SIG-M5 treated with dmso at 0.1 percent for 504 hours (cell line): Measurements from ENCODE around the gene EPAS1.
A peak's percentile ranks its signal among the peaks of the same experiment; 100 is the strongest.

ENCODE experiments used
- DNase-seq: peaks from one replicate; lab custom pipeline; 2025; ENCODE audit not compliant: unreplicated experiment; lab: John Stamatoyannopoulos, UW

Gene EPAS1

DNA sequence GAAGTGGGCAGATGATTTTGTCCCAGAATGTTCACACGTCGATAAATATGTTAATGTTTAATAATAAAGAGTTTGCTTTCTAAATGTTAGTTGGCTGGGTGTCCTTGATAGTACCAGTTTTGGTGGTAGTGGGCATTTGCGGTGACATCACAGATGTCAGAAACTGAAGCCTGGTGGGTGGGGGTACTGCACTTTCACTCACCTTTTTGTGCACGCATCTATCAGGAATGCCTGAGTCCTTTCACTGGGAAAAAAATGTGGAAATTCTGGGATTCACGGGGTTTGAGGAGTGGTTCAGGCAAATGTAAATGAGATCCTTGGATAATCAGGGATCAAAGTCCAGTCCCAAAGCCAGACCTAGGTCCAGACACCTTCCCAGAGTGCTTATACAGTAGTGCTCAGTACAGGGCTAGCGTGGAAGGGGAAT lies 3.2 kb downstream of the EPAS1 start:
- DNase-seq: no peak

DNA sequence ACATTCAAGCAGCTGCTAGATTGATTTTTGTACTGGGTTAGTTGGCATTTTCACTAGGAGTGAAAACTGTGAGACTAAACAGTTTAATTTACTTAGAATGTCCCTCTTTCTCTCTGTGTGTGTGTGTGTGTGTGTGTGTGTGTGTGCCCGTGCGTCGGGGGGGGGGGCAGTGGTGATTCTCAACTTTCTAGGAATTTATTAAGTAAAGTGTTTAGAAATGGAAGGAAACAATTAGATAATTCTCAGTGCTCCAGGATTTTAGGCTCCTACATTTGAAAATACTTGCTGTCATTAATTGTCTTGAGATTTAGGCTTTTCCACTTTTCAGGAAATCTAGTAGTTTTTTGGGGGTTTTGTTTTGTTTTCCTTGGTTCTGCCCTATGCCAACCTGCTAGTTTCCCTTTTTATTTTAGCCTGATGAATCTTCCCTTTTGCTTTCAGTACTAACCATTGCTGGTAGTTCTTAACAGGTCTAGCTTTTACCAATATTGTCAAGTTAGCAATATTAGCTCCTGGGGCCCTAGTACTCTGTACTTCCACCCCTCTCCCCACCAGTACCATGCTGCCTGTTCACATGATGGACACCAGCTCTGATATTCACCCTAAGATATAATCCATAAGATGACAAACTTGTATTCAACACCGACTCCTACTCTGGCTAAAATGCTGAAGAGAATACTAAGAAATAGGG lies 4.9 kb downstream of the EPAS1 start:
- DNase-seq: no peak

DNA sequence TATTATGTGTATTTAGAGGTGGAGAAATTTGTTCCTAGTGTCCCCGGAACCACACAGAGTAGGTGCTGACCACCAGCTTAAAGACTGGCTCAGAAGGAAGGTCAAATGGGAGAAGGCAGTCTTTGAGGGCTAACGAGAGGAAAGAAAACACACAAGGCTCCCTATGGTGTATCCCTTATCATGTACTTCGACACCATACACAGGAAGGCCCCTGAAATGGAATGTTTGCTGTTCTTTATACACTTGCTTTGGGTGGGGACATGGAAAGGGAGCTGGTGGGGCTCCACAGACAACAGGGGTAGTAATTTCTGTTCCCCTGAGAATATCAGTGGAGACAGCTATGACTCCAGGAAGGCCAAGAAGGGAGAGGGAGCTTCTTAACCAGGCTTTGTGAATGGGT lies 6.0 kb downstream of the EPAS1 start:
- no peak for DNase-seq

DNA sequence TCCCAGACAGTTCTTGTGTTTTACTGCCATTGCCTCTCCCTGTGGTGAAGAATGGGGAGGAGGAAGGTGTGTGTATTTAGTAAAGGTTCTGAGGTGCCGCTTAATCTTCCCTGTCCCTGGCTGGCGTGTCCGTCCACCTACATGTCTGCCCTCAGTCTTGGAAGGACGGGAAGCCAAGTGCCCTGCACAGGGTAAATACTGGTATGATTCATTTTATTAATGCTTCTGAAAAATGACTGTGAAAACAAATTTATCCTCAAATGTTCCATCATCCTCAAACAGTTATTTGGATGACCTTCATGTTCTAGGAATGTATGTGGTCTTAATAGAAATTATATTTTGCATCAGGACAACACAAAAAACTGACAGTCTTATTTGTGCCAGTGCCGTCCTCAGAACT lies 6.6 kb downstream of the EPAS1 start:
- no peak for DNase-seq

DNA sequence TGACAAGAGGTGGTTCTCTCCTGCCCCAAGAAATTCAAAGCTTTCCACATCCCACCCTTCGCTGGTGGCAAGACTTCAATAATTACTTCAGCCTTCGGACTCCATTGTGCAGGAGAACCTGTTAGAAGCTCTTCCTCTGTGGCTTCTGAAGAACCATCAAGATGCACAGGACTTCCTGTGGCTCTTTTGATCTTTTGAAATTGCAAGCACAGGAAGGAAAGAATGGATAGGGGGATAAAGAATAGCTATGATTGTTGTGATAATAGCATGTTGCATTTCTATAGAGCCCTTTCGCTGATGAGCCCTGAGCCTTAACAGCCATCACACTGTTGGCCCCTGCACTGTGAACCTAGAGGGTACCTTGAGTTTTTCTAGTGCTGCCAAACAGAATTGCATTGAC lies 7.4 kb downstream of the EPAS1 start:
- no peak for DNase-seq

DNA sequence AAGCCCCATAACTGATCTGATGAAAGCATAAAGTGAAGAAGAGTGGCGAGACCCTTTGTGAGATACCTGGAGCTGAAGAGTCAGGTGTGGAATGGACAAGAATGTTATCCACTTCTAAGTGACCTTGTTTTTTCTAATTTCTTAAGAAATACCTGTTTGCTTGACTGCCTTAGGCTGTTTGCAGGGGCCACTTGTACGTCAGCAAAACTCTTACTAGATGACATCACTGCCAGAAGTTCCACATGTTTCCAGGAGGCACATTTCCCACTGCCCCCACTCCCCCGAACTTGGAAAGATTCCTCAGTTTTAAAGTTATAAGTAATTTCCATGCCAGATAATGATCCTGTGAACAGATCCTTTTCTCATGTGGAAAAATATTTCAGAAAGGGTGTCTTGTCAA lies 8.0 kb downstream of the EPAS1 start:
- no peak for DNase-seq

DNA sequence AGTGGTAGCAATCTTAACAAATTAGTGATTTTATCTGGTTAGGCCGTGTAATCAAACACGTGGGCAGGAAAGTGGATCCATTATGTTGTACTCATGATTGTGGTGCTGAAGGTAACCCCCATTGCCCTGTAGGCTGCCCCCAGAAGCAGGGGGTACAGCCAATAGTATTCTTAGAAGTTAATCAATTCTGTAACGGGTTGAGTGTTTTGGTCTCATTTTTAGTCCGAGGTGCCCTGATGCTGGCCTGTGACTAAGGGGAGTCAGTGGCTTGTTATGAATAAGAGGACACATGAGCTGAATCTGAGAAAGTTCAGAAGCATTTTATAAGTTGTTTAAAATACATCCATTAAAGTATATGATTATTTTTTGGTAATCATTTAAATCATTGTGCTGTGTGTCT lies 8.6 kb downstream of the EPAS1 start:
- no peak for DNase-seq

DNA sequence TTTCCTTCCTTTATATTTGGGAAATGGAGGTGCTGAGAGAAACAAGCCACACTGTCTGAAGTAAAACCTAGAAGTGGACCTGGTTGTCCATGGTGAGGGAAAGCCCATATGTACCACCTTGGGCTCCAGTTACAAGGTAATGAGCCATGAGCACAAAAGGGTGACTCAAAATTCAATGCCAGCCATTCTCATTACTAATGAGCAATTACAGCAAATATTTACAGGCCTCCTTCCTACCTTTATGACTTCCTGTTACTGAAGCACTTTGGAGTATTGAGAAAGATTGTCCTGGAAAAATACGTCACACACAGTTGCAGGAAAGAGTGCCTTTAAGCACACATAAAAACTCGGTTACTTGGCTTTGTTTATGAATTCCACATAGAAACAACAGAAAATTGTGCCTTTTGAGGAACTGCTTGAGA lies 9.1 kb downstream of the EPAS1 start:
- DNase-seq: peak; percentile 42

DNA sequence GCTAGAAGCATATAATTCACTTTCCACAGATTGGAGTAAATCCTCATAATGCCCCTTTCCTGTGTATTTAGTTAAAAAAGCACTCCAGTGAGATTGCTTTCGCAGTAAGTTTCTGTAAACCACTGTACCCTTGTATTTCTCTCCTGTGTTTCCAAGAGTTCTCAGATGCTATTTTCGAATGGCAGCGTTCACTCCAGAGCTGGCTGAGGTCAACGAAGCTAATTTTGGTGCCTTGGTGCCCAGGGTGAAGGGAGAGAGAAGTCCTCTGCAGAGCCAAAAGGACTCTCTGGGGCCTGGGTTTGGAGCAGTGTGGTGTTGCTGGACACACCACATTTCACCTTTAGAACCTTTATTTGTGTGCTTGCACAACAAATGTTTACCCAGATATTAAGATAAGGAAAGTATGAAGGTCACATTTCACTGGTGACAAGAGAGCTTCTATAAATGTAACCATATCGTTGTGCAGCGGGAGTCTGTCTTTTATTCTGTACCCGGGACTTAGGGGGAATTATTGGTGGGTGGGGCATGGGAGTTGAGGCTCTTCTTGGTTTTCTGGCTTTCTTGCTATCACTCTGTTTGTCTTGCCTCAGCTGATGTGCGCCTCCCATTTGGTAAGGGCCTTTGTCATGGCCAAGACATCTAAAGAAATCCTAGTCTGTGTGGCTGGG lies 9.9 kb downstream of the EPAS1 start:
- no peak for DNase-seq

DNA sequence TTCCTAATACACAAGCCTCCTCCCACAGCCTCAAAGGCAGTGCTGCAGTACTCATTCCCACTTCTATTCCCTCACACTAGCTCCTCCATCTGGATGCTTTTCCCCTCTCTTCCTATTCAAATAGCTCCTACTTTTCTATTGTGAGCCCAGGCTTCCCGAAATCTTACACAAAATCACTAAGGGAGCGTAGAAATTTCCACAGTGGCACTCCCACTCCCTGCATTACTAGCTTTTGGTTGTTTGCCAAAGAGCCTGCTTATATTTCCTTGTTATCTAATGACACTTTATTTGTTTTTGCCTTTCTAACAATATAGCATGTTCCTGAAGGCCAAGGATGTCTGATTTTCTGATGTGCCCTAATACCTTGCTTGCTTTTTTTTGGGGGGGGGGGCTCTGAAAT lies 10.9 kb downstream of the EPAS1 start:
- no peak for DNase-seq

DNA sequence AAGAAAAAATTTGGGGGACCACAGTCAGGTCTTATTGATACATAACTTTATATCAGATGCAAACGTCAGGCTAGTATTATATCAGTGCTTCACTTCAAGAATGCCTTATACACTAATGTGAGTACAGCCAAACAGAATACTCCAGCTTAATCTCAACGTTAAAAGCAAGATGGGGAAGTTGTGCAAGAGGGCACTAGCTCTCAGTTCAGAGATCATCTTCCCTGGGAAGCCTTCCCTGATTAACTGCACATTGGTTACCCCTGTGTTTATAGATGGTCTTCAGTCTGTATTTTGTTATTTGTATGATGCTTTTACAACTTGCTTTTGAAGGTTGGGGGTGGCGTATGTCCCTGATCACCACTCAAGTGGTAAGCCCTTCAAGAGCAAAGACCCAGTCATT lies 11.4 kb downstream of the EPAS1 start:
- DNase-seq: peak; percentile 43

DNA sequence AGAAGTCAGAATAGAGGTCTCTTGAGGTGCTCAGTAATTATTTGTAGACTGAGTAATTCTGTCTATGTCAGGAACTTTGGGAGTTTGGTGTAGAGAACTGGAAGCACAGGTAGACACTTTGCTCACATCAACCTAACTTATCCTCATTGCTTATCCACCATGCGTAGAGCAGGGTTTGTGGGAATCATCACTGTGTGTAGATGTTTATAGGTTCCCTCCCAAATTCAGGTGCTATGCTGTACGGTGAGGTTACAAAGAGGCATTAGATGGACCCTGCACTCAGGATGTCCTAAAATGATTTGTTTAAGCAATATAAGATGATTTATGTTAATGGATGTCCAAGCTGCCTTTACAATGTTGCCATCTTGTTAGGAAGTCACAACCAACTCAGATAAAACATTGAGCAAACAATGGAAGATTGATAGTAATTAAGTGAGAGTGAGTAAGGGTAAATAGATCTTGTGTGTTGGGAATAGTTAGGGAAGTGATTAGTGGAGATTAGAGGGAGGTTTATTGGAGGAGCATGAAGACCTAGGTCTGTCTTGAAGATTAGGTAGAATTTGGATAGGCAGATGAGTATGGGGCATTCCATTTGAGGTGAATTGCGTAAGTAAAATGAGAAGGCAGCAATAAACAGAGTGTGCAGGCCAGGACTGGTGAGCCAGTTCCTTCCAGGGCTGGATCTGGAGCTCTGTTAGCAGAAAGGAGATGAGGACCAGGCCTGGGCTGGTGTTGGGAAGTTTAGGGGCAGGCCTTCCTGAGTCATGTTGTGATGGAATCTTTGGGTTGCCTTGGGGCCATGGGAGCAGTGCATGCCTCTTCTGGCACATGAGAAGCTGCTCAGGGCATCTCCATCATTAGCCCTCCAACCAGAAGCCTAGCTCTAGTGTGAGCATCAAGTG lies 12.1 kb downstream of the EPAS1 start:
- no peak for DNase-seq

DNA sequence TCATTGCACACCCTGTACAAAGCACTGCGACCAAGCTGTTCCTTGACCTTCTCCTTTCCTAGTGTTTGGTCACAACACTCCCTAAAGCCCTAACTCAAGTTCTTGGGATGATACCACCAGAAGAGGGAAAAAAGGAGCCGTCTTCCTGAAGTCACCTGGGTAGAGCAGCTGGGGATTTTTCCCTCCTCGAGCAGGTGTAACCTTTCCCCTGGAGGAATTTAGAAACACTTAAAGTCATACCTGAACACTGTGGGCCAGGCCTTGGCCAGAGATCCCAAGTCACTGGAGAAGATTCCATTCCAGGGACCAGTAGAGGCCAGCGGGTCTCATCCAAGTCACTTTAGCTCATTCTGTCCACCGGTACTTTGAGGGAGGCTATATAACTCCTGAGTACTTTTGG lies 13.2 kb downstream of the EPAS1 start:
- no peak for DNase-seq

DNA sequence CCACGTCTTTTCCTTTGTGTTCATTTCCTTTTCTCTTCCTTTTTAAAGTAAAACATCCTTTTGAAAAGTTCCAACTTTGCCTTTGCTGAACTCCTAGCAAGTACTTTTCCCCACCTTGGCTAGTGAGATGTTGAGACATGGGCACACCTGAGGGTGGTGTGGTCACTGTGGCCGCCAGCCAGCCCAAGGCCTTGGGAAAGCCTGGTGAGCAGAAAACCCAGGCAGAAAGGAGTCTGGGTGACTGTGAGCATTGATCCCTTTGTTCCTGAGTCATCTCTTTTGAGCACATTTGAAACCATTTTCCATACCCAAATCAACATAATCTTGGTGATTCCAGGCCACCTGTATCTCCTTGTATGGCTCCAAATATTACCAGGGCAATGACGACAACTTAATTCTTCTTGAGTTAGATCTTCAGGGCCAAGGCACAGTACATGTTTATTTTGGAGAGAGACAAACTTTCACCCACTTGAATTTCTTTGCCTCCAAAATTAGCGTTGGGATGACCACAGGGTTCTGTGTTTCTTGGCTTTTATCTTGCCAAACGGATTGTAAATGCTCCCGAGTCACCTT lies 14.5 kb downstream of the EPAS1 start:
- DNase-seq: no peak

DNA sequence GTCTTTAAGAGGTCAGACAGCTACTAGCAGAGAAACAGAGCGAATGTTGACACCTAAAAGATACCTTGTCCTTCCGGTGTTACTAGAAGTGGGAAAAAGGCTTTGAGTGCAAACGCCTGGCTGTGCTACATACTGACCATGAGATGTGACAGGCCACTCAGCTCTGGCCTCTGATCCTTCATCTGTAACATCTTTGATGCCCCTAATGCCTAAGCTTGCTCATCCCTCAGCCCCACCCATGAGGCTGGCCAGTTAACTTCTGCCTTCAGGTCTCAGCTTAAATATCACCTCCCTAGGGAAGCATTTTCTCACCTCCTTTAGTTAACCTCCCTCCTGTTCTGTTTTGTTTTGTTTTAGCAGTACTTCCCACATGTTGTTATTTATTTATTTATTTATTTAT lies 15.9 kb downstream of the EPAS1 start:
- no peak for DNase-seq

DNA sequence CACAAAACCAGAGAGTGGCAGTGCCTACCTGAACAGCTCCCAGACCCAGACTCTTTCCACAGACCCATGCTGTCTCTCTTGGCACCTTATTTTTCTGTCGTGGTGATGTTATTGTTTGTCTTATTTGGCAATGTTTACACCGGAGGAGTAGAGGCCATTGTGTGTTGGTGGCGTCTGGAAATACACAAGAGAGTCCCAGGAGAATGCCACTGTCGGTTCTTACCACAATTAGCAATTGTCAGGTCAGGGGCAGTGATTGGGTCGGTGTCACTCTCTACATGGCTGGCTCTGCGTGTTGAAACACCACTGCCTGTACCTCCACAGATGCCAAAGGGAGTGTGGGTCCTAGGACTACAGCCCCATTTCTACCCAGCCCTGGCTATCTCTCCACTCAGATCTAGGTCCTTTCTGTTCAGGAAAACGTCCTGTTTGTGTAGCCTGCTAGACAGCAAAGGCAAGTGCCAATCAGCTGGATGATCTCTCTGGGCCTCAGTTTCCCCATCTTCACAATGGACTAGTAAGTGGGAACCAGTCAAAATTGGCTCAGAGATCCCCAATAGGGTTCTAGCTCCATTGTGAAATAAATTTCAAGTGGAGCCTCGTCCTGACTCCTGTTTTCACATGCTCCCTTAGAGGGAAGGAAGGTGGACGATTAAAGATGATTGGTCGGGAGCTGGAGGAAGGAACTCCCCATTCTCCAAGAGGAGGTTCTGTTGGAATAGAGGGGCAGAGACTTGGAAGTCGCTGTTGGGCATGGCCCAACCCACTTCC lies 17.0 kb downstream of the EPAS1 start:
- DNase-seq: no peak

DNA sequence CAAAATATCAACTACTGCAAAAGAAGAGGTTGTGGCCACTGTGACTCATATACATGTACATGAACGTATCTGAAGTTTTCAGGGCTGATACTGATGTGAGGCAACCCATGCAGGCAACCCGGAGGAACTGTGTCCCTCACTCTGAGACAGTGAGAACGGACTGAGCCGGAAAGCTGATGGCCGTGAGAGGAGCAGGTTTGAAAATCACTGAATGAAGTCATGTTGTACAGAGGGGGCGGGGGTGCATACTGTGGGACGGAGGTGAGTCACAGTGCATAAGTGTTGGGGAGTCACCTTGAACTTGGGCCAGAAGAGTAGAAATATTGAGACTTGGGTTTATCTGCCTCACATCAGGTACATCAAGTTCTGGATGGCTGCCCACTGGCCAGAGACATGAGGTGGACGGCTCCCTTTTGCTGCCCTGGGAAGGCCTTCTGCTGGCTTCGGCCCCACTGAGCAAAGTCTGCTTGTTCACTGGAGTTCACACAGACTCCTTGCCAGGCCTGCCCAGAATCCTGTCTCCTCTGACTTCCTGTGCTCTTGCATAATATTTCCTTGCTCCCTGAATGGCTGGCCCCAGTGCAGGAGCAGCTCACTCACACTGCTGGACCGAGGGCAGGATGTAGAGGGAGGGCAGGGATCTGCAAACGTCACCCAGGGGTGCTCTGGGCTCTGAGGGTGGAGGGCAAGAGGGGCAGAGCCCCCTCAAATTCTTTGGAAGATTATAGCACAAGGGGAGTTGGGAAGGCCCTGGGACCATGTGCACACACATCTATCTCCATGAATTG lies 18.1 kb downstream of the EPAS1 start:
- peak; percentile 55 for DNase-seq

DNA sequence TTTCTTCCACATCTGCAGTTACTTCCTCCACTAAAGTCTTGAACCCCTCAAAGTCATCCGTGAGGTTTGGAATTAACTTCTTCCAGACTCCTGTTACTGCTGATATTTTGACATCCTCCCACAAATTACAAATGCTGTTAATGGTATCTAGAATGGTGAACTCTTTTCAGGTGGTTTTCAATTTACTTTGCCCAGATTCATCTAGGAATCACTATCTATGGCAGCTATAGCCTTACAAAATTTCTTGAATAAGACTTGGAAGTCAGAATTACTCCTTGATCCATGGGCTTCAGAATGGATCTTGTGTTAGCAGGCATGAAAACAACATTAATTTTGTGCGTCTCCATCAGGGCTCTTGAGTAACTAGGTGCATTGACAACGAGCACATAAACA lies 19.9 kb downstream of the EPAS1 start:
- no peak for DNase-seq

DNA sequence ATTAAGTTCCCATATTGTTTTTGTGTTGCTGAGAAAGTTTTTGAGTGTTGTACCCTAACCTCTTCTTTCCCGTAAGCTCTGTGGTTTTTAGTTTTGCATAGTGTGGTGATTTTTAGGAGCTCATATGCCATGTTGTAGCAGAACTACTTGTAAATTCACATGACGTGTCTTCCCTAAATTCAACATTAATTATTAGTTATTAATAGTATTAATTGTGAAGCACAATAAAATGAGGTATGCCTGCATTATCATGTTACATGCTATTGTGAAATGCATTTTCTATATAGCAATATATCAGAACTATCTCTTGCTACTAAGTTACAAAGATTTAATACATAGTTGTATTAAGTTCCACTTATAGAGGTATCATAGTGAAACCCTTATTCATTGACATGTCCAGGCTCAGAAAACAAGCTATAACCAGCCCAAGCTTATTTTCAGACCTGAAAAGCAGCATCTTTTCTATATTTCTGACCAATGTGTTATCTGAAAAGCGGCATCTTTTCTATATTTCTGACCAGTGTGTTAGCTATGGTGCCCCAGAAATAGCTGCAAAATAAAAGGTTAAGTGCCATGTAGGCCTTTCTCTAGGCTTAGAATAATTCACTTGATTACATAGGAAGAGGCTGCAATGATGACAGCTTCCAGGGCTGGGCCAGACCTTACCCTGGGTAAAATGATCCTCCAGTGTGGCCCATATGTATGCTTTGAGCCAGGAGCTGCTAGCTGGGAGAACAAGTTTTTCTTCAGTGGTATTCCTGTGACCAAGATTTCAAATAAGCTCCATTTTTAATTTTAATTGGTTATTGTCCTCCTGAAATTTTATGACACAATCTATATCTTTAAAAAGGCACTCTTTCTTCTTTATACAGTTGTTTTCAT lies 21.6 kb downstream of the EPAS1 start:
- DNase-seq: no peak
